Upper lobe of right lung (tissue), 1 donor: ENCODE data around the gene TMEM109. TPM values are rescaled to one million over a fixed set of nuclear protein-coding genes. Genes with fewer than 3 reads are reported as not detected.
A peak's percentile ranks its signal among the peaks of the same experiment; 100 is the strongest.

Experiments used
- ATAC-seq: fragments of 200-7000 bp; cut with Tn5 transposase; one replicate; pipeline ENCODE4 v1.9.1; 2020; ENCODE audit warnings: mild to moderate bottlenecking, moderate library complexity
- DNase-seq: peaks from one replicate; pipeline ENCODE4 v3.0.0-alpha.2; 2020
- H3K27ac ChIP-seq: fragments of 200-600 bp; one replicate; pipeline ENCODE4 v1.8.0; 2022
- H3K27me3 ChIP-seq: fragments of 200-600 bp; one replicate; pipeline ENCODE4 v1.8.0; 2022; ENCODE audit warnings: mild to moderate bottlenecking
- H3K36me3 ChIP-seq: fragments of 200-600 bp; one replicate; pipeline ENCODE4 v1.8.0; 2022
- H3K4me1 ChIP-seq: fragments of 200-600 bp; one replicate; pipeline ENCODE4 v1.8.0; 2022
- H3K4me3 ChIP-seq: fragments of 200-600 bp; one replicate; pipeline ENCODE4 v1.8.0; 2022; ENCODE audit warnings: mild to moderate bottlenecking
- H3K9me3 ChIP-seq: fragments of 200-600 bp; one replicate; pipeline ENCODE4 v1.8.0; 2022
- CTCF ChIP-seq: fragments of 200-600 bp; IDR thresholded peaks from one replicate; pipeline ENCODE4 v1.8.0; 2022; ENCODE audit warnings: antibody characterized with exemption
- intact Hi-C: fragments of 100-400 bp; cut with DNase I; formaldehyde crosslinking; loops from one replicate; pipeline ENCODE4 v1.11.0; 2022
- total RNA-seq: library from RNA; stranded (reverse); fragmentation: NEBNext Ultra II Directional; extraction: Animal tissue kit (Norgen Biotek cat#: 25700); gene quantifications from one replicate; pipeline ENCODE4 v1.2.1, GENCODE V29; 2021
- donor health status: DM: no; HTN: yes; CAD: no; lungs with severe emphysema.

The TMEM109 gene
- total RNA-seq, 1 donor from 2014 or later: 156 TPM

- TF ChIP-seq CTCF: peak; percentile 44
- Histone ChIP-seq H3K36me3 (peaks cover 6% of the 10 kb centered on the region), H3K27ac (no peak overlapping the region), H3K4me1 (peaks cover 6% of the 10 kb centered on the region), H3K27me3 (no peaks in the 10 kb centered on the region), H3K4me3 (no peak overlapping the region), H3K9me3 (no peaks in the 10 kb centered on the region)
- no peak for DNase-seq
- peak; percentile 88 for ATAC-seq
- intact Hi-C loops: no loop called here
These were observed 26.4 kb upstream of the TMEM109 start for GRCh38 chr11:60887556-60887955.

DNA sequence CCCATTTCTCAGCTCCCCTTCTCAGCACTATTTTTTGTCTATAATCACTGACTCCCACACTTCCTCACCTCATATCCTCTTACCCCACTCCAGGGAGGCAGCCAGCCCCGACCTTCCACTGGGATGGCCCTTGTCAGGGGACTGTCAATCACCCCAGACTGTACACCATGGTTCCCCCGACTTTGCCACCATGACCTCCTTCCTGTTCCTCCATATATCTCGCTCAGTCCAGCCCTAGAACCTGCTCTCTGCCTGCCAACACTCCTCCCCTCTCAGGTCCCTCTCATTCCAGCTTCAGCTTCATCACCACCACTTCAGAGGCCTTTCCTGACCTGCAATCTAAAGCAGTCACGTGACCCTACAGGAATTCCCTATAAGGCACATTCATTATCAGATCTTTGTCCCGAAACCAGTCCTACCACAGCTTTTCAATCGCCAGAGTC, 24.1 kb upstream of the TMEM109 start:
- ATAC-seq: no peak
- no peaks in the 10 kb centered on the region for H3K9me3 ChIP-seq
- H3K4me1 ChIP-seq: peaks cover 6% of the 10 kb centered on the region

DNA sequence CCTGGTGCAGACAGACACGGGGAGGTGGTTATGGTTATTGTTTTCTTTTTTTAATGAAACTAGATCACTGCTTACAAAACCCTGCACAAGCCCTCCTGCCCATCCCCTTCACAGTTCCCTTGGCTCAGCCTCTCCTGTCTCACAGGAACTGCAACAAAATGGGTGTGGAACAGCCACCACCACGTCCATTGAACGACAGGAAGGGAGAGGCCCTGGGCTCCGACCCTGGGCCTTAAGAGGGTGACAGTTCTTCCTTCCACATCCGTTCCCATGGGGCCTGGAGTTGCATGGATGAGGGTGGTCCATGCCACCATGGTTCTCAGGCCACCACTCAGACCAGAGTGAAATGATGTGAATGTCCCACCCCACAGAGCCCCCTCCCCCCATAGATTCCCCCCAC, 23.3 kb upstream of the TMEM109 start:
- intact Hi-C loops: no loop called here
- no peaks in the 10 kb centered on the region for H3K9me3 ChIP-seq
- peak; percentile 47 for ATAC-seq
- no peaks in the 10 kb centered on the region for H3K27me3 ChIP-seq
- no peak overlapping the region for H3K27ac ChIP-seq
- peaks cover 6% of the 10 kb centered on the region for H3K4me1 ChIP-seq
- no peak overlapping the region for H3K4me3 ChIP-seq
- no peak for DNase-seq
- no peak for TF ChIP-seq CTCF
- peaks cover 37% of the 10 kb centered on the region for H3K36me3 ChIP-seq

More for the DNA sequence above, 24.1 kb upstream of the TMEM109 start:
- no peak for TF ChIP-seq CTCF
- intact Hi-C loops: no loop called here
- Histone ChIP-seq H3K4me3 (no peak overlapping the region), H3K36me3 (peaks cover 29% of the 10 kb centered on the region), H3K27ac (no peak overlapping the region), H3K27me3 (no peaks in the 10 kb centered on the region)
- no peak for DNase-seq

DNA sequence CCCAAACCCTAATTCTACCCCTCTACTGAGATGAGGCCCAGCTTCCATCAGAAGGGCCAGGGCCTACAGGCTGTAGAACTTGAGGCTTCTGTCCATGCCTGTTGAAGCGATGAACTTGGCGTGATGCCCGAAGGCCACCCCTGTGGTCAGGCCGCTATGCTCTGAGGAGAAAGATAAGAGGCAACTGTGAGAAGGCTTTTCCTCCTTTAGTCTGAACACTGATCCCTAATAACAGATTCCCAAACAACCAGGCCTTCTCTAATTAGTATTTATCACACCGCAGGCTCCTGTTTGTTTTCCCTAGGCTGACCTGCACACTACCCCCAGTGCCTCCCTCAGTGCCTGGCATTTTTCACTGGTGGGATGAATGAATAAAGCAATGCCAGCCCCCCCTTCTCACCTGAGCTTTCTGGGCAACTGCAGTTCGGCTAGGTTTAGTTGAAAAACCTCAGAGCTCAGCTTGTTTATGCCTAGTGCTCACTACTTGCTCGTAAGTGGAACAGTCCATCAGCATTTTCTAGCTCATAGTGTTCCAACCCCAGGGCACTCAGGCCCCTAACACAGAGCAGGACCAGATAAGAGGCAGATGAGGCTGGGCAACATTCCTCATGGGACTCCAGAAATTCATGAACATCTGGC, 22.7 kb upstream of the TMEM109 start:
- TF ChIP-seq CTCF: no peak
- intact Hi-C loops: no loop called here
- peak; percentile 8 for ATAC-seq

DNA sequence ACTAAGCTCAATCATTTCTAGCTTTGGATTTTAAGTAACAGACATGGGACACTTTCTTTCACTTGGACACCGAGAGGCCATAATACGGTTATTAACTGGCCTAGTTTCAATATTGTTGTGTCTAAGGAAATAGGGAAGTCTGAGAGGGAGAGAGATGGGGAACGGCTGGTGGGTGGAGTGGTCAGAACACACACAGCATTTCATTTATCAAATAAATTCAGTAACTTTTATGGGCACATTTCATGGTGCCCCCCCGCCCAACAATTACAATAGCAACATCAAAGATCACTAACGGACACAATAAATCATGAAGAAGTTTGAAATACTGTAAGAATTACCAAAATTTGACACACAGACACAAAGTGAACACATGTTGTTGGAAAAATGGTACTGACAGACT, 18.3 kb upstream of the TMEM109 start:
- ATAC-seq: peak; percentile 41
- Histone ChIP-seq H3K27me3 (no peaks in the 10 kb centered on the region), H3K9me3 (no peaks in the 10 kb centered on the region), H3K27ac (no peak overlapping the region), H3K4me1 (peaks cover under 1% of the 10 kb centered on the region), H3K4me3 (no peak overlapping the region), H3K36me3 (peaks cover 82% of the 10 kb centered on the region)
- no peak for DNase-seq
- intact Hi-C loops: loop anchor here (5.0 kb wide), 1 partner anchor 63 kb away; no protein-coding TSS in a partner anchor
- TF ChIP-seq CTCF: no peak

More for the DNA sequence above, 22.7 kb upstream of the TMEM109 start:
- H3K27me3 ChIP-seq: no peaks in the 10 kb centered on the region
- peaks cover 6% of the 10 kb centered on the region for H3K4me1 ChIP-seq
- no peak overlapping the region for H3K27ac ChIP-seq
- DNase-seq: no peak
- peaks cover 42% of the 10 kb centered on the region for H3K36me3 ChIP-seq
- no peak overlapping the region for H3K4me3 ChIP-seq
- H3K9me3 ChIP-seq: no peaks in the 10 kb centered on the region

DNA sequence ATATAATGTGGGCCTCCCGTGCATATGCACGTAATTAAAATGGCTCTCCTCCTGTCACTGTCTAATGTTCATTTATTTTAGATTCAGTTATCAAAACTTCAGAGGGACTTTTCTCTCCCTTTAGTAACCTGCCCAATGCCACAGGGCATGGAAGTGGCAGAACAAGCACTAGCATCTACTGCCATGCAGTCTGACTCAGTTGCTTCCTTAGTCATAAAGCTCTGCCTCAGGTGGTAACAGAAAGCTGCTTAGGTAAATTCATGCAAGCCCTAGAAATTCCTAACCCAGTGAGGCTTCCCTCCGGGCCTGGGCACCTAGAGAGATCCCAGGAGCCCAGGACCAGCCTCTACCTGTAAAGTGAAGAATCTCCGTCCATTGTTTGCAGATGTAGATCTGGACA, 16.5 kb upstream of the TMEM109 start:
- Histone ChIP-seq H3K36me3 (peaks cover 98% of the 10 kb centered on the region), H3K4me3 (no peak overlapping the region), H3K27me3 (no peaks in the 10 kb centered on the region), H3K4me1 (no peaks in the 10 kb centered on the region), H3K9me3 (no peaks in the 10 kb centered on the region), H3K27ac (no peak overlapping the region)
- TF ChIP-seq CTCF: no peak
- ATAC-seq (no peak), DNase-seq (no peak)
- intact Hi-C loops: loop anchor here (5.0 kb wide), 1 partner anchor 65 kb away; no protein-coding TSS in a partner anchor
